SH-SY5Y (cell line): ENCODE measurements around the gene CDK6.

Experiments used
- GATA2 ChIP-seq: IDR thresholded peaks from 2 replicates; pipeline ENCODE4 v1.6.1; 2011; ENCODE audit warnings: mild to moderate bottlenecking, low read depth, low read length
- GATA3 ChIP-seq: IDR thresholded peaks from 2 replicates; pipeline ENCODE4 v1.6.1; 2011; ENCODE audit warnings: low read depth, mild to moderate bottlenecking, low read length, moderate library complexity

DNA sequence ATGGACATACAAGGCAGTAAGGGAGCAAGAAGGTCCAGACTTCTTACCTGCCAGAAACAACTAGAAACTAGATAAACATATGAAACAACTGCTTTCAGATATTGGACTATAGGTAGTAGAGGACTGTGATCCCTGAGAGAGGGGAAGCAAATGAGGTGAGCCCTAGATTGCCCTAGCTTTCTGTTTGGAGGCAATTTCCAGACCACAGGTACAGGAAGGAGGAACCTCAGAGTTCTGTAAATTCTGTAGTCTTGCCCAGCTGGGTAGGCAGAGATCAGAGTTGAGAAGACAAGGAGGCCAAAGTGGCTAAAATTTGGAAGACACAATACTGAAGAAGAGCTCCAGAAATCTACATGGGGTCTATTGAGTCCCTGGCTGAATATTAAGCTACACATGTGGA lies 21.0 kb downstream of the CDK6 start:
- TF ChIP-seq GATA2 (no peak), GATA3 (no peak)
